Measurements from ENCODE around the gene CD44.
A peak's percentile ranks its signal among the peaks of the same experiment; 100 is the strongest.

CD44 gene

GRCh38 chr11:35141071-35141470 lies 2.1 kb downstream of the CD44 start:
- Histone ChIP-seq H3K36me3 (ENCODE audit: control insufficient read depth, insufficient read depth, low read length) (peaks cover 42% of the 10 kb centered on the region), H3K4me3 (ENCODE audit: extremely low read depth, insufficient read depth, low read length, poor library complexity, severe bottlenecking) (peak overlapping the region; percentile 85), H3K4me1 (ENCODE audit: control insufficient read depth, insufficient read depth, low read length, poor library complexity, severe bottlenecking) (peaks cover 38% of the 10 kb centered on the region), H3K27ac (ENCODE audit: low read depth, low read length, severe bottlenecking) (peak overlapping the region; percentile 30), H3K9me3 (ENCODE audit: control insufficient read depth, low read length) (no peaks in the 10 kb centered on the region)
- 60 to 78% methylated on average over 2 of the region's 2 CpGs for WGBS, 2 experiments (ENCODE audit: insufficient coverage in 2 of 2)

- no peaks in the 10 kb centered on the region for H3K9me3 ChIP-seq (ENCODE audit: control insufficient read depth, low read length)
- H3K36me3 ChIP-seq (ENCODE audit: control insufficient read depth, insufficient read depth, low read length): peaks cover 47% of the 10 kb centered on the region
- H3K4me1 ChIP-seq (ENCODE audit: control insufficient read depth, insufficient read depth, low read length, poor library complexity, severe bottlenecking): peaks cover 38% of the 10 kb centered on the region
- H3K27ac ChIP-seq (ENCODE audit: low read depth, low read length, severe bottlenecking): no peak overlapping the region
- WGBS, 2 experiments (ENCODE audit: insufficient coverage in 2 of 2): 94 to 97% methylated on average over 9 of the region's 9 CpGs
- H3K4me3 ChIP-seq (ENCODE audit: extremely low read depth, insufficient read depth, low read length, poor library complexity, severe bottlenecking): peak overlapping the region; percentile 85
Observed at GRCh38 chr11:35141571-35141971, 2.6 kb downstream of the CD44 start.

- Histone ChIP-seq H3K36me3 (ENCODE audit: control insufficient read depth, insufficient read depth, low read length) (peaks cover 57% of the 10 kb centered on the region), H3K9me3 (ENCODE audit: control insufficient read depth, low read length) (no peaks in the 10 kb centered on the region), H3K27ac (ENCODE audit: low read depth, low read length, severe bottlenecking) (no peak overlapping the region), H3K4me1 (ENCODE audit: control insufficient read depth, insufficient read depth, low read length, poor library complexity, severe bottlenecking) (peaks cover 38% of the 10 kb centered on the region), H3K4me3 (ENCODE audit: extremely low read depth, insufficient read depth, low read length, poor library complexity, severe bottlenecking) (peak overlapping the region; percentile 85)
- WGBS, 2 experiments (ENCODE audit: insufficient coverage in 2 of 2): no CpG with 5 or more reads among the region's 2 CpGs
Observed at GRCh38 chr11:35142481-35143075, 3.6 kb downstream of the CD44 start.

GRCh38 chr11:35143297-35144135 lies 4.5 kb downstream of the CD44 start:
- WGBS, 2 experiments (ENCODE audit: insufficient coverage in 2 of 2): 91 to 93% methylated on average over 5 of the region's 8 CpGs
- H3K27ac ChIP-seq (ENCODE audit: low read depth, low read length, severe bottlenecking): no peak overlapping the region
- H3K4me1 ChIP-seq (ENCODE audit: control insufficient read depth, insufficient read depth, low read length, poor library complexity, severe bottlenecking): peaks cover 38% of the 10 kb centered on the region
- no peaks in the 10 kb centered on the region for H3K9me3 ChIP-seq (ENCODE audit: control insufficient read depth, low read length)
- H3K36me3 ChIP-seq (ENCODE audit: control insufficient read depth, insufficient read depth, low read length): peaks cover 64% of the 10 kb centered on the region
- H3K4me3 ChIP-seq (ENCODE audit: extremely low read depth, insufficient read depth, low read length, poor library complexity, severe bottlenecking): no peak overlapping the region

GRCh38 chr11:35144136-35144741 lies 5.3 kb downstream of the CD44 start:
- H3K4me3 ChIP-seq (ENCODE audit: extremely low read depth, insufficient read depth, low read length, poor library complexity, severe bottlenecking): no peak overlapping the region
- WGBS, 2 experiments (ENCODE audit: insufficient coverage in 2 of 2): 79 to 89% methylated on average over 4 to 7 of the region's 10 CpGs
- no peaks in the 10 kb centered on the region for H3K9me3 ChIP-seq (ENCODE audit: control insufficient read depth, low read length)
- H3K27ac ChIP-seq (ENCODE audit: low read depth, low read length, severe bottlenecking): no peak overlapping the region
- H3K4me1 ChIP-seq (ENCODE audit: control insufficient read depth, insufficient read depth, low read length, poor library complexity, severe bottlenecking): peaks cover 38% of the 10 kb centered on the region
- peaks cover 72% of the 10 kb centered on the region for H3K36me3 ChIP-seq (ENCODE audit: control insufficient read depth, insufficient read depth, low read length)

- no CpG with 5 or more reads among the region's 1 CpG for WGBS, 2 experiments (ENCODE audit: insufficient coverage in 2 of 2)
- Histone ChIP-seq H3K36me3 (ENCODE audit: control insufficient read depth, insufficient read depth, low read length) (peaks cover 77% of the 10 kb centered on the region), H3K27ac (ENCODE audit: low read depth, low read length, severe bottlenecking) (no peak overlapping the region), H3K4me1 (ENCODE audit: control insufficient read depth, insufficient read depth, low read length, poor library complexity, severe bottlenecking) (peaks cover 38% of the 10 kb centered on the region), H3K9me3 (ENCODE audit: control insufficient read depth, low read length) (no peaks in the 10 kb centered on the region), H3K4me3 (ENCODE audit: extremely low read depth, insufficient read depth, low read length, poor library complexity, severe bottlenecking) (no peak overlapping the region)
Observed at GRCh38 chr11:35144806-35145205, 5.8 kb downstream of the CD44 start.

GRCh38 chr11:35145271-35145670 lies 6.3 kb downstream of the CD44 start:
- Histone ChIP-seq H3K4me1 (ENCODE audit: control insufficient read depth, insufficient read depth, low read length, poor library complexity, severe bottlenecking) (peaks cover 40% of the 10 kb centered on the region), H3K27ac (ENCODE audit: low read depth, low read length, severe bottlenecking) (no peak overlapping the region), H3K9me3 (ENCODE audit: control insufficient read depth, low read length) (no peaks in the 10 kb centered on the region), H3K4me3 (ENCODE audit: extremely low read depth, insufficient read depth, low read length, poor library complexity, severe bottlenecking) (no peak overlapping the region), H3K36me3 (ENCODE audit: control insufficient read depth, insufficient read depth, low read length) (peaks cover 81% of the 10 kb centered on the region)
- 100% methylated on average over 1 of the region's 2 CpGs; no CpG with 5 or more reads in 1 of the 2 experiments for WGBS, 2 experiments (ENCODE audit: insufficient coverage in 2 of 2)

- H3K27ac ChIP-seq (ENCODE audit: low read depth, low read length, severe bottlenecking): no peak overlapping the region
- 94 to 100% methylated on average over 3 to 6 of the region's 7 CpGs for WGBS, 2 experiments (ENCODE audit: insufficient coverage in 2 of 2)
Observed at GRCh38 chr11:35146074-35146521, 7.1 kb downstream of the CD44 start.

GRCh38 chr11:35146711-35147110 lies 7.7 kb downstream of the CD44 start:
- Histone ChIP-seq H3K9me3 (ENCODE audit: control insufficient read depth, low read length) (no peaks in the 10 kb centered on the region), H3K36me3 (ENCODE audit: control insufficient read depth, insufficient read depth, low read length) (peaks cover 78% of the 10 kb centered on the region), H3K4me3 (ENCODE audit: extremely low read depth, insufficient read depth, low read length, poor library complexity, severe bottlenecking) (no peak overlapping the region), H3K27ac (ENCODE audit: low read depth, low read length, severe bottlenecking) (no peak overlapping the region), H3K4me1 (ENCODE audit: control insufficient read depth, insufficient read depth, low read length, poor library complexity, severe bottlenecking) (peaks cover 51% of the 10 kb centered on the region)
- 93 to 100% methylated on average over 1 to 2 of the region's 2 CpGs for WGBS, 2 experiments (ENCODE audit: insufficient coverage in 2 of 2)

More at GRCh38 chr11:35146074-35146521, 7.1 kb downstream of the CD44 start:
- Histone ChIP-seq H3K4me1 (ENCODE audit: control insufficient read depth, insufficient read depth, low read length, poor library complexity, severe bottlenecking) (peaks cover 48% of the 10 kb centered on the region), H3K4me3 (ENCODE audit: extremely low read depth, insufficient read depth, low read length, poor library complexity, severe bottlenecking) (no peak overlapping the region), H3K9me3 (ENCODE audit: control insufficient read depth, low read length) (no peaks in the 10 kb centered on the region), H3K36me3 (ENCODE audit: control insufficient read depth, insufficient read depth, low read length) (peaks cover 81% of the 10 kb centered on the region)

- WGBS, 2 experiments (ENCODE audit: insufficient coverage in 2 of 2): no CpG with 5 or more reads among the region's 1 CpG
- Histone ChIP-seq H3K9me3 (ENCODE audit: control insufficient read depth, low read length) (no peaks in the 10 kb centered on the region), H3K4me3 (ENCODE audit: extremely low read depth, insufficient read depth, low read length, poor library complexity, severe bottlenecking) (no peak overlapping the region), H3K36me3 (ENCODE audit: control insufficient read depth, insufficient read depth, low read length) (peaks cover 77% of the 10 kb centered on the region), H3K27ac (ENCODE audit: low read depth, low read length, severe bottlenecking) (no peak overlapping the region), H3K4me1 (ENCODE audit: control insufficient read depth, insufficient read depth, low read length, poor library complexity, severe bottlenecking) (peaks cover 51% of the 10 kb centered on the region)
Observed at GRCh38 chr11:35147235-35147634, 8.3 kb downstream of the CD44 start.
